ENCODE measurements around the gene LBX1. TPM values are rescaled to one million over a fixed set of nuclear protein-coding genes. Genes with fewer than 3 reads are reported as not detected.
A peak's percentile ranks its signal among the peaks of the same experiment; 100 is the strongest.
"Not testable (repeated sequence)": the region's sequence is repeated elsewhere in the genome, so short reads cannot be mapped to it uniquely, and the experiment has no call there.

LBX1 gene
- total RNA-seq, 4 donors from 2014 or later = not detected

- Histone ChIP-seq H3K27me3 (peaks cover 100% of the 10 kb centered on the region), H3K4me1 (peaks cover 60% of the 10 kb centered on the region), H3K4me3 (no peak overlapping the region), H3K9me3 (no peaks in the 10 kb centered on the region), H3K36me3 (no peaks in the 10 kb centered on the region), H3K27ac (no peak overlapping the region)
- no peak for DNase-seq (ENCODE audit: low spot score in 2 of 2)
- TF ChIP-seq, protein P1, sequence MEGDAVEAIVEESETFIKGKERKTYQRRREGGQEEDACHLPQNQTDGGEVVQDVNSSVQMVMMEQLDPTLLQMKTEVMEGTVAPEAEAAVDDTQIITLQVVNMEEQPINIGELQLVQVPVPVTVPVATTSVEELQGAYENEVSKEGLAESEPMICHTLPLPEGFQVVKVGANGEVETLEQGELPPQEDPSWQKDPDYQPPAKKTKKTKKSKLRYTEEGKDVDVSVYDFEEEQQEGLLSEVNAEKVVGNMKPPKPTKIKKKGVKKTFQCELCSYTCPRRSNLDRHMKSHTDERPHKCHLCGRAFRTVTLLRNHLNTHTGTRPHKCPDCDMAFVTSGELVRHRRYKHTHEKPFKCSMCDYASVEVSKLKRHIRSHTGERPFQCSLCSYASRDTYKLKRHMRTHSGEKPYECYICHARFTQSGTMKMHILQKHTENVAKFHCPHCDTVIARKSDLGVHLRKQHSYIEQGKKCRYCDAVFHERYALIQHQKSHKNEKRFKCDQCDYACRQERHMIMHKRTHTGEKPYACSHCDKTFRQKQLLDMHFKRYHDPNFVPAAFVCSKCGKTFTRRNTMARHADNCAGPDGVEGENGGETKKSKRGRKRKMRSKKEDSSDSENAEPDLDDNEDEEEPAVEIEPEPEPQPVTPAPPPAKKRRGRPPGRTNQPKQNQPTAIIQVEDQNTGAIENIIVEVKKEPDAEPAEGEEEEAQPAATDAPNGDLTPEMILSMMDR (IDR thresholded peaks at IDR 0.05) = no peak
- TF ChIP-seq POLR2A (IDR thresholded peaks at IDR 0.05) (no peak), POLR2AphosphoS5 (IDR thresholded peaks at IDR 0.05) (no peak), EP300 (IDR thresholded peaks at IDR 0.05) (no peak)
- 2% methylated on average over 47 of the region's 52 CpGs for WGBS
Measured at GRCh38 chr10:101216207-101217043, 12.8 kb downstream of the LBX1 start.

DNA sequence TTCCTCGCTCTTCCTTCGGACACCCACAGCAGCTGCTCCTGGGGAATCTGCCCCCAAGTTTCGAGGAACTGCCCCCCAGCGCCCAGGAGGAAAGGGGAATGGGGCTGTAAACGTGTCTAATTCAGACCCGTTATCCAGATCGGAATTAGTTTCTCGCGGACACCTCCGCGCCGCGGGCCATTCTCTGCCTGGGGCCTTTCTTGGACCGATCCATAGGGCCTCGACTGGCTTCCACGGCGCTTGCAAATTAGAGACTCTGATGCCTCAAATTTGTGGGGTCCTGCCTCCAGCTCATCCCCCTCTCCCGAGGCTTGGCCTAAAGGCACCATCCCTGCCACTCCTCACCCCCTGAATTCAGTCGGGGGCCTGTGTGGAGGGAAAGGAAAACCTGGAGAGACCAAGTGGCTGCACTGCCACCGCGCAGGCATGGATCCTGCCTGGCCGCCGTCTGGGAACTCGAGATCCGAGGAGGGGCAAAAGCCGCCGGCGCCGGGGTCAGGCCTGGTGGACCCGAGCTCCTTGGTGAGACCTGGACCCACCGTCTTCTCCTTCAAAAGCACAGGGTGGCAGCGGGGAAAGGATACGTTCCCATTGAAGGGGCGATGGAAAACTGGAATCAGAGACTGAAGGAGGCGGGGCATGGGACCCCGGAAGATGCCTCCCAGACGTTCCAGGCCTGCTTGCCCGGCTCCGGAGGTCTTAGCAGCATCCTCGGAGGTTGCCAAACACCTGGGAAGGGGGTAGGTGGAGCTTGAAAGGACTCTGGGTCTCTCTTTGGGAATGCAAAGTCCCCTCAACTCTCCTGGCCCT, 13.7 kb downstream of the LBX1 start:
- H3K4me1 ChIP-seq = peaks cover 53% of the 10 kb centered on the region
- DNase-seq (ENCODE audit: low spot score in 2 of 2) = no peak
- WGBS = 9% methylated on average over 23 of the region's 40 CpGs

GRCh38 chr10:101214446-101215396, 14.5 kb downstream of the LBX1 start:
- no peak for DNase-seq (ENCODE audit: low spot score in 2 of 2)
- Histone ChIP-seq H3K4me1 (peaks cover 52% of the 10 kb centered on the region), H3K36me3 (no peaks in the 10 kb centered on the region), H3K4me3 (no peak overlapping the region), H3K9me3 (no peaks in the 10 kb centered on the region), H3K27ac (no peak overlapping the region), H3K27me3 (peaks cover 100% of the 10 kb centered on the region)
- WGBS = 11% methylated on average over 47 of the region's 49 CpGs
- TF ChIP-seq EP300 (IDR thresholded peaks at IDR 0.05) = no peak
- TF ChIP-seq, protein P1 (IDR thresholded peaks at IDR 0.05) = peak; percentile 49 to 92
- TF ChIP-seq POLR2AphosphoS5 (IDR thresholded peaks at IDR 0.05) = no peak
- TF ChIP-seq POLR2A (IDR thresholded peaks at IDR 0.05) = no peak

More for the DNA sequence above, 13.7 kb downstream of the LBX1 start:
- Histone ChIP-seq H3K4me3 (no peak overlapping the region), H3K36me3 (no peaks in the 10 kb centered on the region), H3K27ac (no peak overlapping the region), H3K9me3 (no peaks in the 10 kb centered on the region), H3K27me3 (peaks cover 100% of the 10 kb centered on the region)
- TF ChIP-seq POLR2A (IDR thresholded peaks at IDR 0.05) (no peak), EP300 (IDR thresholded peaks at IDR 0.05) (no peak), POLR2AphosphoS5 (IDR thresholded peaks at IDR 0.05) (no peak)
- TF ChIP-seq, protein P1 (IDR thresholded peaks at IDR 0.05) = no peak

GRCh38 chr10:101208543-101208942, 20.7 kb downstream of the LBX1 start:
- Histone ChIP-seq H3K27me3 (peaks cover 94% of the 10 kb centered on the region), H3K36me3 (no peaks in the 10 kb centered on the region), H3K4me3 (no peak overlapping the region), H3K9me3 (no peaks in the 10 kb centered on the region), H3K27ac (no peak overlapping the region), H3K4me1 (no peaks in the 10 kb centered on the region)
- TF ChIP-seq EP300 (IDR thresholded peaks at IDR 0.05) = no peak
- TF ChIP-seq POLR2A (IDR thresholded peaks at IDR 0.05) = no peak
- WGBS = 62% methylated on average over 5 of the region's 5 CpGs
- no peak for DNase-seq (ENCODE audit: low spot score in 2 of 2)

DNA sequence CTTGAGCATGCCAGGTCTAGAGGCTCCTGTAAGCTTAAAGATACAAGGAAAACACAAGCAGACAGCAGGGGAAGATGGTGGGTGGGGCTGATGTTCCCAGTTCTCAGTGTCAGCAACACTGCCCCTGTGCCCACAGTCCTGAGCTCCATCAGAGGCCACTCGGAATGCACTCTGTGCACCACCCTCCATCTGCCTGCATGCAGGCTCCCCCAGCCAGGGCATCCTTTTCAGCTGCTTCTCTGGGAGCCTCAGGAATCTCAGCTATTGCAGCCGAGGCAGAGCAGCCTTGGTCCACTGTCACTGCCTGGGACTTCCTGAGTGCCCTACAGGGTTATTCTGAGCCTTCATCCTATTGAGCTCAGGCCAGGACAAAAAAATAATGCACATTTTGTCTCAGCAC, 22.2 kb downstream of the LBX1 start:
- Histone ChIP-seq H3K4me1 (no peaks in the 10 kb centered on the region), H3K36me3 (no peaks in the 10 kb centered on the region), H3K27ac (no peak overlapping the region), H3K9me3 (no peaks in the 10 kb centered on the region), H3K4me3 (no peak overlapping the region), H3K27me3 (peaks cover 89% of the 10 kb centered on the region)
- TF ChIP-seq, protein P1 (IDR thresholded peaks at IDR 0.05) = no peak
- no peak for TF ChIP-seq POLR2A (IDR thresholded peaks at IDR 0.05)
- no peak for TF ChIP-seq EP300 (IDR thresholded peaks at IDR 0.05)
- TF ChIP-seq POLR2AphosphoS5 (IDR thresholded peaks at IDR 0.05) = no peak
- 40% methylated on average over 2 of the region's 2 CpGs for WGBS
- no peak for DNase-seq (ENCODE audit: low spot score in 2 of 2)

- not testable (repeated sequence) for DNase-seq (ENCODE audit: low spot score in 2 of 2); H3K27ac ChIP-seq; H3K4me1 ChIP-seq; H3K36me3 ChIP-seq; H3K4me3 ChIP-seq; H3K9me3 ChIP-seq
- 68% methylated on average over 4 of the region's 4 CpGs for WGBS
- H3K27me3 ChIP-seq = peaks cover 64% of the 10 kb centered on the region
Measured at GRCh38 chr10:101202667-101203066, 26.6 kb downstream of the LBX1 start.

- not testable (repeated sequence) for DNase-seq (ENCODE audit: low spot score in 2 of 2); H3K4me3 ChIP-seq; H3K27ac ChIP-seq; H3K9me3 ChIP-seq; H3K36me3 ChIP-seq; H3K4me1 ChIP-seq
- H3K27me3 ChIP-seq = peaks cover 49% of the 10 kb centered on the region
- WGBS = 69% methylated on average over 8 of the region's 8 CpGs
Measured at GRCh38 chr10:101198326-101198977, 30.8 kb downstream of the LBX1 start.
